Measurements from ENCODE around the gene LRMDA. TPM values are rescaled to one million over a fixed set of nuclear protein-coding genes. Genes with fewer than 3 reads are reported as not detected.

The LRMDA gene
- total and polyA plus RNA-seq, 2 of the 4 experiments (the other 2 are of a cell fraction) = 0.07 TPM; not detected in 1

DNA sequence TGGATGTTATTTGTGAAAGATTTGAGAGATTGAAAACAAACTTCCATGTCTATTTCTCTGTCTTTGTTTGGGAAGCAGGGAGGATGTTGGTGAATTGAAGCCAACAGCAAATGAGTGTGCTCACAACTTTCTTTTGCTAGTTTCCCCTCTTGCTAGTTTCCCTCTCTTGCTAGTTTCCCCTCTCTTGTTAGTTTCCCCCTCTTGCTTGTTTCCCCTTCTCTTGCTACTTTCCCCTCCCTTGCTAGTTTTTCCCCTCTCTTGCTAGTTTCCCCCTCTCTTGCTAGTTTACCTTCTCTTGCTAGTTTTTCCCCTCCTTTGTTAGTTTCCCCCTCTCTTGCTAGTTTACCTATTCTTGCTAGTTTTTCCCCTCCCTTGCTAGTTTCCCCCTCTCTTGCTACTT lies 613.3 kb downstream of the LRMDA start:
- H3K4me1 ChIP-seq (ENCODE audit: control insufficient read depth, insufficient read depth, low read length) = no peaks in the 10 kb centered on the region
- no peak overlapping the region for H2BK15ac ChIP-seq (ENCODE audit: low read depth, low read length)
- no peak overlapping the region for H2BK5ac ChIP-seq (ENCODE audit: low read depth, low read length, poor library complexity, severe bottlenecking)
- H2AK9ac ChIP-seq (replicated peaks; ENCODE audit: low read depth, low read length, poor library complexity) = no peak overlapping the region
- no peaks in the 10 kb centered on the region for H4K20me1 ChIP-seq (ENCODE audit: insufficient read depth, low read length)
- no TSS peak for BruUV-seq (replicated peaks)
- H3K27me3 ChIP-seq (ENCODE audit: control insufficient read depth, insufficient read depth, low read length) = peaks cover 22% of the 10 kb centered on the region
- no peaks in the 10 kb centered on the region for H3K79me1 ChIP-seq (ENCODE audit: low read depth in 1 of 2, low read length in 2 of 2)
- DNase-seq (no peak), ATAC-seq (ENCODE audit: low read depth) (no peak)
- H3K4me3 ChIP-seq (ENCODE audit: insufficient read depth, low read depth, low read length) = no peak overlapping the region
- no peaks in the 10 kb centered on the region for H3K9me1 ChIP-seq (ENCODE audit: insufficient read depth, low read length)
- no peak overlapping the region for H2BK20ac ChIP-seq (ENCODE audit: low read depth, low read length)
- no peaks in the 10 kb centered on the region for H3K36me3 ChIP-seq (ENCODE audit: control insufficient read depth, insufficient read depth, low read length)
- no peak overlapping the region for H3K4me2 ChIP-seq (ENCODE audit: low read depth, low read length)
- ChIA-PET CTCF (no interaction called here), POLR2A (ENCODE audit: unreplicated experiment) (no interaction called here)
- no peak overlapping the region for H3K9ac ChIP-seq (ENCODE audit: low read depth, low read length)
- no peak overlapping the region for H3K14ac ChIP-seq (replicated peaks; ENCODE audit: low read depth, low read length)
- H3K23ac ChIP-seq (ENCODE audit: low read depth, low read length) = no peak overlapping the region
- intact Hi-C loops (cut with micrococcal nuclease) = no loop called here
- H4K5ac ChIP-seq (ENCODE audit: low read depth, low read length) = no peak overlapping the region
- no peak overlapping the region for H3K27ac ChIP-seq (ENCODE audit: insufficient read depth, low read length)
- H3K4ac ChIP-seq (ENCODE audit: low read depth, low read length) = no peak overlapping the region
- no peak overlapping the region for H4K8ac ChIP-seq (ENCODE audit: low read depth in 2 of 2, low read length in 2 of 2)
- H2BK120ac ChIP-seq (ENCODE audit: low read depth, low read length) = no peak overlapping the region
- dilution Hi-C loops (cut with HindIII; ENCODE audit: low sequenced_read_pairs, unreplicated experiment) = no loop called here
- no peaks in the 10 kb centered on the region for H3K9me3 ChIP-seq (ENCODE audit: control insufficient read depth, insufficient read depth, low read length)
- in situ Hi-C loops (cut with MboI; ENCODE audit: low sequenced_read_pairs) = loop anchor here (25.0 kb wide), 1 partner anchor 632 kb away; the partner anchor contains the start of gene ZNF503
- no peak overlapping the region for H2AK5ac ChIP-seq (ENCODE audit: low read depth, low read length)
- H4K91ac ChIP-seq (ENCODE audit: insufficient read depth, low read depth, low read length) = no peak overlapping the region
- TF ChIP-seq RAD21 (IDR thresholded peaks at IDR 0.05; ENCODE audit: low read length) (no peak), MXI1 (IDR thresholded peaks at IDR 0.05; ENCODE audit: borderline replicate concordance, low read depth, low read length) (no peak), MAFK (IDR thresholded peaks at IDR 0.05; ENCODE audit: low read depth, low read length) (no peak), CHD1 (IDR thresholded peaks at IDR 0.05; ENCODE audit: low read depth, low read length) (no peak), RCOR1 (IDR thresholded peaks at IDR 0.05; ENCODE audit: insufficient replicate concordance, low read length) (no peak), SMC3 (IDR thresholded peaks at IDR 0.05; ENCODE audit: low read depth, low read length) (no peak), CEBPB (IDR thresholded peaks at IDR 0.05; ENCODE audit: low read depth, low read length) (no peak), FOS (IDR thresholded peaks at IDR 0.05; ENCODE audit: low read depth, low read length) (no peak), NFE2L2 (IDR thresholded peaks at IDR 0.05; ENCODE audit: low read depth, low read length) (no peak)
- TF ChIP-seq, protein P1, sequence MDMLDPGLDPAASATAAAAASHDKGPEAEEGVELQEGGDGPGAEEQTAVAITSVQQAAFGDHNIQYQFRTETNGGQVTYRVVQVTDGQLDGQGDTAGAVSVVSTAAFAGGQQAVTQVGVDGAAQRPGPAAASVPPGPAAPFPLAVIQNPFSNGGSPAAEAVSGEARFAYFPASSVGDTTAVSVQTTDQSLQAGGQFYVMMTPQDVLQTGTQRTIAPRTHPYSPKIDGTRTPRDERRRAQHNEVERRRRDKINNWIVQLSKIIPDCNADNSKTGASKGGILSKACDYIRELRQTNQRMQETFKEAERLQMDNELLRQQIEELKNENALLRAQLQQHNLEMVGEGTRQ (IDR thresholded peaks at IDR 0.05; ENCODE audit: low read depth, low read length) = no peak
- TF ChIP-seq, protein P2, sequence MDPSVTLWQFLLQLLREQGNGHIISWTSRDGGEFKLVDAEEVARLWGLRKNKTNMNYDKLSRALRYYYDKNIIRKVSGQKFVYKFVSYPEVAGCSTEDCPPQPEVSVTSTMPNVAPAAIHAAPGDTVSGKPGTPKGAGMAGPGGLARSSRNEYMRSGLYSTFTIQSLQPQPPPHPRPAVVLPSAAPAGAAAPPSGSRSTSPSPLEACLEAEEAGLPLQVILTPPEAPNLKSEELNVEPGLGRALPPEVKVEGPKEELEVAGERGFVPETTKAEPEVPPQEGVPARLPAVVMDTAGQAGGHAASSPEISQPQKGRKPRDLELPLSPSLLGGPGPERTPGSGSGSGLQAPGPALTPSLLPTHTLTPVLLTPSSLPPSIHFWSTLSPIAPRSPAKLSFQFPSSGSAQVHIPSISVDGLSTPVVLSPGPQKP (IDR thresholded peaks at IDR 0.05; ENCODE audit: borderline replicate concordance, low read depth, low read length) = no peak
- H3K18ac ChIP-seq (ENCODE audit: low read depth, low read length) = no peak overlapping the region
- H2AFZ ChIP-seq (replicated peaks; ENCODE audit: low read length, poor library complexity) = no peak overlapping the region
- H3K56ac ChIP-seq (ENCODE audit: extremely low read depth, insufficient read depth, low read length) = no peak overlapping the region

Measured in IMR-90 (cell line).